Neural progenitor cell (in vitro differentiated cells): ENCODE data around the gene CCT6A. TPM values are rescaled to one million over a fixed set of nuclear protein-coding genes. Genes with fewer than 3 reads are reported as not detected.
A peak's percentile ranks its signal among the peaks of the same experiment; 100 is the strongest.
"Not testable (repeated sequence)": the region's sequence is repeated elsewhere in the genome, so short reads cannot be mapped to it uniquely, and the experiment has no call there.

Source experiments
- DNase-seq: peaks from one replicate; pipeline ENCODE4 v3.0.0-alpha.2; 2016; ENCODE audit warnings: low spot score
- H2AFZ ChIP-seq: fragments of 200-600 bp; sonication (generic); replicated peaks from 2 replicates; pipeline ENCODE4 v1.6.1; 2016; ENCODE audit warnings: antibody characterized with exemption
- H3F3A ChIP-seq: fragments of 200-600 bp; sonication (generic); 2 replicates; pipeline ENCODE4 v1.6.1; 2016; ENCODE audit warnings: antibody characterized with exemption, low read depth
- H3K27ac ChIP-seq: fragments of 200-600 bp; sonication (generic); 2 replicates; pipeline ENCODE4 v1.5.1; 2016; ENCODE audit warnings: mild to moderate bottlenecking
- H3K27me3 ChIP-seq: fragments of 200-600 bp; sonication (generic); 2 replicates; pipeline ENCODE4 v1.6.1; 2016; ENCODE audit warnings: mild to moderate bottlenecking, moderate library complexity
- H3K36me3 ChIP-seq: fragments of 200-600 bp; sonication (generic); 2 replicates; pipeline ENCODE4 v1.5.1; 2016
- H3K4me1 ChIP-seq: fragments of 200-600 bp; sonication (generic); 2 replicates; pipeline ENCODE4 v1.6.1; 2016; ENCODE audit warnings: mixed run types
- H3K4me2 ChIP-seq: fragments of 200-600 bp; sonication (generic); 2 replicates; pipeline ENCODE4 v1.6.1; 2016
- H3K4me3 ChIP-seq: fragments of 200-600 bp; sonication (generic); 2 replicates; pipeline ENCODE4 v1.5.1; 2016
- H3K79me2 ChIP-seq: fragments of 200-600 bp; sonication (generic); 2 replicates; pipeline ENCODE4 v1.6.1; 2016; ENCODE audit warnings: low read depth
- H3K9ac ChIP-seq: fragments of 200-600 bp; sonication (generic); 2 replicates; pipeline ENCODE4 v1.6.1; 2016
- H3K9me3 ChIP-seq: fragments of 200-600 bp; sonication (generic); 2 replicates; pipeline ENCODE4 v1.5.1; 2016; ENCODE audit warnings: low read depth
- H4K20me1 ChIP-seq: fragments of 200-600 bp; sonication (generic); 2 replicates; pipeline ENCODE4 v1.6.1; 2016; ENCODE audit warnings: low read depth
- H3K27ac Mint-ChIP-seq: 3 replicates; pipeline ENCODE4 v1.8.0; 2021; ENCODE audit warnings: mixed read lengths
- H3K27me3 Mint-ChIP-seq: 2 replicates; pipeline ENCODE4 v1.8.0; 2022; ENCODE audit warnings: low read depth, mild to moderate bottlenecking, inconsistent platforms, moderate library complexity, mixed read lengths; ENCODE audit not compliant: insufficient read depth
- H3K36me3 Mint-ChIP-seq: 3 replicates; pipeline ENCODE4 v1.8.0; 2021; ENCODE audit warnings: mixed read lengths
- H3K4me1 Mint-ChIP-seq: 3 replicates; pipeline ENCODE4 v1.8.0; 2021; ENCODE audit warnings: mixed read lengths
- H3K4me3 Mint-ChIP-seq: 3 replicates; pipeline ENCODE4 v1.8.0; 2021; ENCODE audit warnings: mild to moderate bottlenecking, moderate library complexity, mixed read lengths
- H3K9me3 Mint-ChIP-seq: 3 replicates; pipeline ENCODE4 v1.8.0; 2020; ENCODE audit warnings: mixed read lengths
- CTCF ChIP-seq: fragments of 200-600 bp; sonication (generic); IDR thresholded peaks from 2 replicates; pipeline ENCODE4 v1.5.1; 2017; ENCODE audit warnings: antibody characterized with exemption, mild to moderate bottlenecking
- EZH2 ChIP-seq: fragments of 200-600 bp; sonication (generic); IDR thresholded peaks from 2 replicates; pipeline ENCODE4 v1.6.1; 2017; ENCODE audit warnings: antibody characterized with exemption, mild to moderate bottlenecking, moderate library complexity
- EZH2phosphoT487 ChIP-seq: fragments of 200-600 bp; sonication (generic); IDR thresholded peaks from 2 replicates; pipeline ENCODE4 v1.6.1; 2017; ENCODE audit warnings: antibody characterized with exemption
- total RNA-seq: library from RNA; depleted of rRNA; stranded (reverse); fragments of >200 nt; gene quantifications from 2 replicates; pipeline ENCODE4 v1.2.3, GENCODE V29; 2015; ENCODE audit warnings: low replicate concordance

The CCT6A gene
- total RNA-seq, 1 donor from 2014 or later, result 349 TPM

- Histone ChIP-seq H3K9me3 (no peaks in the 10 kb centered on the region), H3K4me1 (peaks cover 6% of the 10 kb centered on the region), H3K27me3 (no peaks in the 10 kb centered on the region), H2AFZ (no peak overlapping the region), H3K9ac (no peak overlapping the region), H3K27ac (no peak overlapping the region), H3K4me3 (no peak overlapping the region), H3F3A (peaks cover 21% of the 10 kb centered on the region), H3K4me2 (no peak overlapping the region), H4K20me1 (no peaks in the 10 kb centered on the region), H3K36me3 (no peaks in the 10 kb centered on the region), H3K79me2 (peaks cover 15% of the 10 kb centered on the region)
- H3K27me3 Mint-ChIP-seq, result peaks cover 2% of the 10 kb centered on the region
- no peaks in the 10 kb centered on the region for H3K9me3 Mint-ChIP-seq
- TF ChIP-seq EZH2phosphoT487 (no peak), CTCF (no peak), EZH2 (no peak)
- no peak for DNase-seq
- peaks cover 4% of the 10 kb centered on the region for H3K4me1 Mint-ChIP-seq
- no peak overlapping the region for H3K27ac Mint-ChIP-seq
- no peak overlapping the region for H3K4me3 Mint-ChIP-seq
- peaks cover 14% of the 10 kb centered on the region for H3K36me3 Mint-ChIP-seq
Observed at GRCh38 chr7:56030340-56030739, 21.2 kb upstream of the CCT6A start.

DNA sequence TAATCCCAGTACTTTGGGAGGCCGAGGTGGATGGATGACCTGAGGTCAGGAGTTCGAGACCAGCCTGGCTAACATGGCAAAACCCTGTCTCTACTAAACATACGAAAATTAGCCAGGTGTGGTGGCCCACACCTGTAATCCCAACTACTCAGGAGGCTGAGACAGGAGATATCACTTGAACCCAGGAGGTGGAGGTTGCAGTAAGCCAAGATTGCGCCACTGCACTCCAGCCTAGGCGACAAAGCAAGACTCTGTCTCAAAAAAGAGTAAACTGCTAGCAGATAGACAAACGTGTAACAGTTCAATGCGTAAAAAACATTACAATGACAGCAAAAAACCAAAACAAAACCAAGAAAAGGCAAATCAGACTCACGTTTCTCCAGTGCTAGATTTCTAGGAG is 20.0 kb upstream of the CCT6A start:
- not testable (repeated sequence) for H3K27me3 Mint-ChIP-seq, H3K4me2 ChIP-seq, H3K4me3 Mint-ChIP-seq, H3K4me1 Mint-ChIP-seq, H3K27ac ChIP-seq, H3K4me1 ChIP-seq, H3K27me3 ChIP-seq, DNase-seq, H3K36me3 ChIP-seq, H3K9me3 ChIP-seq, H3K4me3 ChIP-seq, H2AFZ ChIP-seq, H3K9ac ChIP-seq, H4K20me1 ChIP-seq, H3K9me3 Mint-ChIP-seq, H3K27ac Mint-ChIP-seq
- Histone ChIP-seq H3K79me2 (peaks cover 15% of the 10 kb centered on the region), H3F3A (peaks cover 21% of the 10 kb centered on the region)
- peaks cover 11% of the 10 kb centered on the region for H3K36me3 Mint-ChIP-seq

DNA sequence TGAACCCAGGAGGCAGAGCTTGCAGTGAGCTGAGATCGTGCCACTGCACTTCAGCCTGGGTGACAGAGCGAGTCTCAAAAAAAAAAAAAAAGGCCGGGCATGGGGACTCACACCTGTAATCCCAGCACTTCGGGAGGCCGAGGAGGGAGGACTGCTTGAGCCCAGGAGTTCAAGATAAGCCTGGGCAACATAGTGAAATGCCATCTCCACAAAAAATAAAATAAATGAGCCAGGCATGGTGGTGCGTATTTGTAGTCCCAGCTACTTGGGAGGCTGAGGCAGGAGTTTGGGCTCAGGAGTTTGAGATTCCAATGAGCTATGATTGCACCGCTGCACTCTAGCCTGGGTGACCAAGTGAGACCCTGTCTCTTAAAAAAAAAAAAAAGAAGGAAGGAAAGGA is 19.0 kb upstream of the CCT6A start:
- Histone ChIP-seq H3F3A (peaks cover 21% of the 10 kb centered on the region), H3K79me2 (peaks cover 15% of the 10 kb centered on the region), H3K4me2 (peak overlapping the region; percentile 94)
- not testable (repeated sequence) for H3K36me3 ChIP-seq, H3K27me3 ChIP-seq, H3K27ac Mint-ChIP-seq, H3K4me3 Mint-ChIP-seq, DNase-seq, H3K9me3 Mint-ChIP-seq, H3K9me3 ChIP-seq, H2AFZ ChIP-seq, H3K27ac ChIP-seq, H3K4me3 ChIP-seq, H3K4me1 ChIP-seq, H4K20me1 ChIP-seq, H3K27me3 Mint-ChIP-seq, H3K4me1 Mint-ChIP-seq, H3K36me3 Mint-ChIP-seq, H3K9ac ChIP-seq

DNA sequence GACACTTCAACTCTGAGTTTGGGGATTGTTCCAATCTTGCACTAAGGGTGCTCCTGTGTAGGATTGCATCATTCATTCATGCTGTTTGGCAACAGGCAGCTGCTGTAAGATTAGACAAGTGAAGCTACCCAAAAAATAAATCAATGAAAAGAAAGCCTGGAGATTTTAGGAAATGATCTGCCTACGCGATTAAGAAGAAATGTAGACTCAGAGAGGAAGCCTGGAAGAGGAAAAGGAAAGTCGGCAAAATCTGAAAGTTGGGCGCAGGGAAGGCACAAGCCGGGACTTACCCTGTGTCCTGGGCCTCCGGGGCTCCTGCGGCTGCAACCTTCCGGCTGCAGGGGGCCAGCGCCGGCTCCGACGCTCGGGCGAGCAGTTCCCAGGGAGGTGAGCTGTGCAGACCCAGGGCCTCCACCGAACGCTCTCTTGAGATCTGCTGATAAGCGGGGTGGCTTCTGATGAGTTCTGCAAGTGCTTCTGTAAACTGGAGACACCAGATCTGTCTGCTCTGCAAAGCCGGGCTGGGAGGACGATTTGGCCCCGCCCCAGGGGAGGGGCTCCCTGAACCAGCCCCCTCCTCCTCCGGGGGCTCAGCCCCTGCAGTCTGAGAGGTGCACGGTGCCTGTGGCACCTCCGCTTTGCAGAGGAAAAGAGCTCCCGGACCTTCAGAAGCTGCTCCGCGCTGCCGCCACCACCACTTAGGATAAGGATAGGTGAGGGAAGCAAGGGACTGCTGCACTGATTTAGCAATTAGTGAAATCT is 17.7 kb upstream of the CCT6A start:
- Histone ChIP-seq H4K20me1 (no peaks in the 10 kb centered on the region), H2AFZ (peak overlapping the region; percentile 85), H3K4me1 (peaks cover 6% of the 10 kb centered on the region), H3K79me2 (peaks cover 15% of the 10 kb centered on the region), H3K36me3 (no peaks in the 10 kb centered on the region), H3K4me2 (peak overlapping the region; percentile 94), H3K9ac (peak overlapping the region; percentile 46), H3K27me3 (no peaks in the 10 kb centered on the region), H3K27ac (peak overlapping the region; percentile 80), H3K9me3 (no peaks in the 10 kb centered on the region), H3K4me3 (peak overlapping the region; percentile 73), H3F3A (peaks cover 21% of the 10 kb centered on the region)
- peaks cover 9% of the 10 kb centered on the region for H3K36me3 Mint-ChIP-seq
- no peak for TF ChIP-seq EZH2
- peak; percentile 42 for TF ChIP-seq CTCF
- TF ChIP-seq EZH2phosphoT487, result no peak
- H3K4me1 Mint-ChIP-seq, result peaks cover 4% of the 10 kb centered on the region
- H3K27ac Mint-ChIP-seq, result no peak overlapping the region
- DNase-seq, result peak; percentile 91
- H3K27me3 Mint-ChIP-seq, result no peaks in the 10 kb centered on the region
- H3K4me3 Mint-ChIP-seq, result peak overlapping the region; percentile 87
- no peaks in the 10 kb centered on the region for H3K9me3 Mint-ChIP-seq
